Measurements from ENCODE around the gene SCLT1. TPM values are rescaled to one million over a fixed set of nuclear protein-coding genes. Genes with fewer than 3 reads are reported as not detected.

The SCLT1 gene
- total RNA-seq, 1 experiment from 2014 or later = 24.1 TPM

DNA sequence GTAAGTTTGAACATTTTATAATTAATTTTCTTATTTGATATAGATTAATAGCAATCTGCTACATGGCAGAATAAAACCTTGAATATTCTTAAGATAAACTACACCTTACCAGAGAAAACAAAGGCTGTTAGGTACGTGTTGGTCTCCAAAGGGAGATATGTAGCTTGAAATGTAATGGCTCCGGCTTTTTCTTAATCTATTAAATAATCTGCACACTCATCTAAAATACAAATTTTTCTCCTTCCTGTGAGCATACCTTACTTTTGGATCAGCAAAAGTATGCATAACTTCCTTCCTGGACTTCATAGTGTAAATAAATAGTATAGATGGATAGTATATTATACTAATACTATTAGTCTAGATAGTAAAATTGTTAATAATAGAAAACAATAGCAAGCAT lies 142.5 kb downstream of the SCLT1 start:
- POLR2A ChIA-PET (ENCODE audit: low non-redundant PET) = no interaction called here
- intact Hi-C loops (cut with micrococcal nuclease; ENCODE audit: unreplicated experiment) = no loop called here

GRCh38 chr4:128946916-128947315 lies 146.4 kb downstream of the SCLT1 start:
- ChIA-PET POLR2A (ENCODE audit: low non-redundant PET) (no interaction called here), CTCF (interaction anchor here (0.6 kb wide), 1 partner anchor 164 kb away, joined by 7 read pairs; no protein-coding TSS in a partner anchor)
- no TSS peak for BruUV-seq (replicated peaks)
- intact Hi-C loops (cut with micrococcal nuclease; ENCODE audit: unreplicated experiment) = no loop called here
- Histone ChIP-seq H3K4me3 (ENCODE audit: low read depth, low read length, poor library complexity, severe bottlenecking) (no peak overlapping the region), H3K4me1 (ENCODE audit: insufficient read depth, low read length, poor library complexity, severe bottlenecking) (peaks cover 6% of the 10 kb centered on the region), H3K27me3 (replicated peaks; ENCODE audit: insufficient read depth, low read depth, low read length, poor library complexity) (no peaks in the 10 kb centered on the region), H3K27ac (ENCODE audit: low read depth, low read length, poor library complexity, severe bottlenecking) (no peak overlapping the region), H3K36me3 (ENCODE audit: insufficient read depth, low read length, poor library complexity, severe bottlenecking) (peaks cover 11% of the 10 kb centered on the region), H3K9me3 (ENCODE audit: low read depth, low read length, poor library complexity, severe bottlenecking) (peaks cover 2% of the 10 kb centered on the region)
- DNase-seq (ENCODE audit: low spot score) = no peak
- TF ChIP-seq EZH2 (IDR thresholded peaks at IDR 0.05; ENCODE audit: borderline replicate concordance, low read depth, low read length, poor library complexity, severe bottlenecking) = no peak
- TF ChIP-seq, protein P1, sequence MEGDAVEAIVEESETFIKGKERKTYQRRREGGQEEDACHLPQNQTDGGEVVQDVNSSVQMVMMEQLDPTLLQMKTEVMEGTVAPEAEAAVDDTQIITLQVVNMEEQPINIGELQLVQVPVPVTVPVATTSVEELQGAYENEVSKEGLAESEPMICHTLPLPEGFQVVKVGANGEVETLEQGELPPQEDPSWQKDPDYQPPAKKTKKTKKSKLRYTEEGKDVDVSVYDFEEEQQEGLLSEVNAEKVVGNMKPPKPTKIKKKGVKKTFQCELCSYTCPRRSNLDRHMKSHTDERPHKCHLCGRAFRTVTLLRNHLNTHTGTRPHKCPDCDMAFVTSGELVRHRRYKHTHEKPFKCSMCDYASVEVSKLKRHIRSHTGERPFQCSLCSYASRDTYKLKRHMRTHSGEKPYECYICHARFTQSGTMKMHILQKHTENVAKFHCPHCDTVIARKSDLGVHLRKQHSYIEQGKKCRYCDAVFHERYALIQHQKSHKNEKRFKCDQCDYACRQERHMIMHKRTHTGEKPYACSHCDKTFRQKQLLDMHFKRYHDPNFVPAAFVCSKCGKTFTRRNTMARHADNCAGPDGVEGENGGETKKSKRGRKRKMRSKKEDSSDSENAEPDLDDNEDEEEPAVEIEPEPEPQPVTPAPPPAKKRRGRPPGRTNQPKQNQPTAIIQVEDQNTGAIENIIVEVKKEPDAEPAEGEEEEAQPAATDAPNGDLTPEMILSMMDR (conservative IDR thresholded peaks at IDR 0.05; ENCODE audit: low read depth, low read length) = no peak

More for the DNA sequence above, 142.5 kb downstream of the SCLT1 start:
- DNase-seq (ENCODE audit: low spot score) = no peak
- no peaks in the 10 kb centered on the region for H3K36me3 ChIP-seq (ENCODE audit: insufficient read depth, low read length, poor library complexity, severe bottlenecking)
- peaks cover 12% of the 10 kb centered on the region for H3K4me1 ChIP-seq (ENCODE audit: insufficient read depth, low read length, poor library complexity, severe bottlenecking)
- H3K27me3 ChIP-seq (replicated peaks; ENCODE audit: insufficient read depth, low read depth, low read length, poor library complexity) = no peaks in the 10 kb centered on the region
- CTCF ChIA-PET = no interaction called here
- H3K27ac ChIP-seq (ENCODE audit: low read depth, low read length, poor library complexity, severe bottlenecking) = no peak overlapping the region
- TF ChIP-seq, protein P1 (conservative IDR thresholded peaks at IDR 0.05; ENCODE audit: low read depth, low read length) = no peak
- TF ChIP-seq EZH2 (IDR thresholded peaks at IDR 0.05; ENCODE audit: borderline replicate concordance, low read depth, low read length, poor library complexity, severe bottlenecking) = no peak
- H3K4me3 ChIP-seq (ENCODE audit: low read depth, low read length, poor library complexity, severe bottlenecking) = no peak overlapping the region
- BruUV-seq (replicated peaks) = no TSS peak
- no peaks in the 10 kb centered on the region for H3K9me3 ChIP-seq (ENCODE audit: low read depth, low read length, poor library complexity, severe bottlenecking)

- no TSS peak for BruUV-seq (replicated peaks)
- POLR2A ChIA-PET (ENCODE audit: low non-redundant PET) = no interaction called here
- H3K36me3 ChIP-seq (ENCODE audit: insufficient read depth, low read length, poor library complexity, severe bottlenecking) = peaks cover 15% of the 10 kb centered on the region
- no peaks in the 10 kb centered on the region for H3K4me1 ChIP-seq (ENCODE audit: insufficient read depth, low read length, poor library complexity, severe bottlenecking)
- H3K9me3 ChIP-seq (ENCODE audit: low read depth, low read length, poor library complexity, severe bottlenecking) = peaks cover 7% of the 10 kb centered on the region
- no peak for DNase-seq (ENCODE audit: low spot score)
- H3K27me3 ChIP-seq (replicated peaks; ENCODE audit: insufficient read depth, low read depth, low read length, poor library complexity) = no peaks in the 10 kb centered on the region
- no peak overlapping the region for H3K27ac ChIP-seq (ENCODE audit: low read depth, low read length, poor library complexity, severe bottlenecking)
- no peak overlapping the region for H3K4me3 ChIP-seq (ENCODE audit: low read depth, low read length, poor library complexity, severe bottlenecking)
- intact Hi-C loops (cut with micrococcal nuclease; ENCODE audit: unreplicated experiment) = no loop called here
- CTCF ChIA-PET = no interaction called here
- no peak for TF ChIP-seq EZH2 (IDR thresholded peaks at IDR 0.05; ENCODE audit: borderline replicate concordance, low read depth, low read length, poor library complexity, severe bottlenecking)
- TF ChIP-seq, protein P1 (conservative IDR thresholded peaks at IDR 0.05; ENCODE audit: low read depth, low read length) = no peak
These were observed 150.7 kb downstream of the SCLT1 start for GRCh38 chr4:128942607-128943006.

Measured in A673 (cell line).